Measurements from ENCODE around the gene BTN2A1.
A peak's percentile ranks its signal among the peaks of the same experiment; 100 is the strongest.
"Not testable (repeated sequence)": the region's sequence is repeated elsewhere in the genome, so short reads cannot be mapped to it uniquely, and the experiment has no call there.

The BTN2A1 gene
- total RNA-seq: 32.7 to 86.7 (median 70.3) reads per million in 4 donors

DNA sequence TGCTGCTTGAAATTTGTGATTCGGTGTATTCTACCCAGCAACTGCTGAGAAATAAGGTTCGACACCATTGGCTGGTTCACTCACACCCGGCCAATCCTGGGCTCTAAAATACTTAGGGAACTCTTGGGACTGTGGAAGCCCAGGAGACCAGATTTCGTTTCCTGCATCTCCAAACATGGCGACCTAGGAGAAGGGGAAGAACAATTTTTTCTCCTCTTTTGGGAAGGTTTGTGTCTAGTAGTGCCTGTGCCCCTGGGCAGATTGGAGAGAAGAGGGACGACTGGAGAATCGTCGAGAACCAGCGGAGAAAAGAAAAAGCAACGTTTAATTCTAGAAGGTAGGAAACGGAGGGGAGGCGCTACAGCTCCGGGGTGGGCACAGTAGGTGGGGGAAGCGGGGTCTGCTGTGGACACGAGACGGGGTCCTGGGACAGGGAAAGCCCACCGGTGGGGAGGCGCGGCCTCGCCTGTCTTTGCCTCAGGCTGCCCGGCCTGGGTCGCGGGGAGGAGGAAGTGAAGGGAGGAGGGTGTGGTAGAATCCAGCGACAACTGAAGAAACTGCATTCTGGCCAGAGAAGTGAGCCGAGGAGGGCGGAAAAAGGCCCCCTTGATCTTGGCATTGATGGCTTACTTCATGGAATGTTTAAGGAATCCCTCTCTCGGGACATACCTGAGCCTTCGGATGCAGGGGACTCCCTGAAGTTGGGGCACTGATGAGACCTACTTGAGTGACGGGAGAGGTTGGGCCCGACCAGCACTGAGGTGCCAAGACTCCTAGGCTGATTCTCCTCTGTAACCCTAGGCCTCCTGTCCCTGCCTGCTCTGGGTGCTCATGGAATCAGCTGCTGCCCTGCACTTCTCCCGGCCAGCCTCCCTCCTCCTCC is at the start of gene BTN2A1:
TSS of gene BTN2A1 (plus strand) at position 150 of the 883 bp plus-strand sequence. CDS start at position 832, 682 bp downstream.
- peak; percentile 40 to 80 (median 65) for DNase-seq

GRCh38 chr6:26408828-26409730 is 48.7 kb upstream of the BTN2A1 start:
- DNase-seq: no peak

DNA sequence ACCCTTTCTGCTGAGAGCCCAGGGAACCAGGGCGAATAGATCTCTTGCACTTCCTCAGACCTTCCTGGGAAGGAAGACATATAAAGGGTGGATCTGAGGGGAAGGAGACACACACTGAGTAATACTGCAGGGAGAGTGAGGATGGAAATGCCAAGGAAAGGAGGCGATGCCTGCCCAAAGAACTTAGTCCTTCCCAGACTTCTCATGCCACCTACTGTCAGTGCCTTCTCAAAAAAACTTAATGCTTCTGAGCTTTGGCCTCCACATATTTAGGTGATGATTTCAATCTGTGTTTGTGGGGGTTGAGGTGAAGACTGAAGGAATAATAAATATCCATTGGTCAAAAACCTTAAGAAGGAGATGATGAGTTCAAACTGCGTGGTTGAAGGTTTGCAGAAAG is 46.0 kb upstream of the BTN2A1 start:
- no peak for DNase-seq

DNA sequence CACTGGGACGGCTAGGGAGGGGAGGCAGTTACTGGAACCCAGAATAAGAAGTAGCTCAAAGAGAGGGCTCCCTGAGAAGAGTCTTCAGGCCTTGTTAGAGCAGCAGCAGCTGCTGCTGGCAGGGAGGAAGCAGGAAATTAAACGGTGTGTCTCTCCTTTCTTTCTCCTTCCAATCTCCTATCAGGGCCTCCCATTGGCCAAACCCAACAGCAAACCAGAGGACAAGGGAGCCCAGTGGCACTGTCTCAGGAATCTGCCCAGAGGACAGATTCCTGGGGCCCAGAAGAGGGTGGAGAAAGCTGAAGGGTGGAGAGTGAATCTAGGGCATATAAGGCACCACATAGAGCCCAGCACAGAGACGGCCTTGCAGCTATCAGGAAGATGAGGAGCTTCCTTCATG is 45.5 kb upstream of the BTN2A1 start:
- DNase-seq: no peak

- DNase-seq: no peak
Observed at GRCh38 chr6:26412954-26413353, 44.8 kb upstream of the BTN2A1 start.

GRCh38 chr6:26414281-26414680 is 43.5 kb upstream of the BTN2A1 start:
- no peak for DNase-seq

DNA sequence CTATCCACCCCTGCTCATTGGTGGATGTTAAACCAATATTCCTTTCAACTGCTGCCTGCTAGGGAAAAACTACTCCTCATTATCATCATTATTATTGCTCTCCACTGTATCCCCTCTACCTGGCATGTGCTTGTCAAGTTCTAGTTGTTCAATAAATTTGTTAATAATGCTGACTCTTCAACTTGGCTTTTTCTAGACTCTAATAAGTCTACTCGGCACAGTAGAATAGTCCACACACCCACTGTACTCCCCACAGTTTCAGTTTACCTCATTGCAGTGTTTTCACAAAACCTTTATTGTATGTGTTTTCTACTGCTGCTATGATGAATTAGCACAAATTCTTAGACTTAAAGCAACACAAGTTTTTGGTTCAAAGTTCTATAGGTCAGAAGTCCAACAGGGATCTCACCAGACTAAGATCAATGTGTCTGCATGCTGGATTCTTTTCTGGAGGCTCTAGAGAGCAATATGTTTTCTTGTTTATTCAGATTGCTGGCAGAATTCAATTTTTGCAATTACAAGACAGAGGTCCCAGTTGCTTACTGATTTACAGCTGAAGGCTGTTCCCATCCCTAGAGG is 42.6 kb upstream of the BTN2A1 start:
- no peak for DNase-seq

GRCh38 chr6:26415791-26416190 is 42.0 kb upstream of the BTN2A1 start:
- DNase-seq: no peak

GRCh38 chr6:26416288-26416687 is 41.5 kb upstream of the BTN2A1 start:
- no peak for DNase-seq

GRCh38 chr6:26418077-26418476 is 39.7 kb upstream of the BTN2A1 start:
- not testable (repeated sequence) for DNase-seq

GRCh38 chr6:26418795-26419194 is 39.0 kb upstream of the BTN2A1 start:
- not testable (repeated sequence) for DNase-seq

GRCh38 chr6:26420688-26421171 is 37.0 kb upstream of the BTN2A1 start:
- DNase-seq: peak in 2 of 5 donors; percentile 8 to 13

GRCh38 chr6:26421259-26422144 is 36.3 kb upstream of the BTN2A1 start:
- DNase-seq: peak in 4 of 5 donors; percentile 29 to 65 (median 45)

GRCh38 chr6:26422329-26422728 is 35.4 kb upstream of the BTN2A1 start:
- DNase-seq: no peak

GRCh38 chr6:26426691-26427450 is 30.9 kb upstream of the BTN2A1 start:
- DNase-seq: no peak

- DNase-seq: no peak
Observed at GRCh38 chr6:26427451-26427809, 30.3 kb upstream of the BTN2A1 start.

DNA sequence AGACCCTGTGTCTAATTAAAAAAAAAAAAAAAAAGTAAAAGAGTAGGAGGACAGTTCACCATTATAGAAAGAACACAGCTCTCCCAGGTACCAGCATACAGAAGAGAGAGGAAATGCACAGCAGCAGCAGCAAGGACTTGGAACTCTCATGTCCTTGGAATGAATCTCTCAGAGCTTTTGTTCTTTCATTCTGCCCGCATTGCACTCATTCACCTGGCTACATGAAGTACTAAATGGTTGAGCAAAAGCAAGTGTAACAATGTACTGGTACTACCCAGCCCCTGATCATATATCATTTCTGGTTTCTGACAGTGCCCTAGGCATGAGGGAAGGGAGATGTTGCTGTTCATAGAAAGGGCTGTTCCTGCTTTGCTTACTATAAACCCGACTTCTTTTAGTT is 29.5 kb upstream of the BTN2A1 start:
- DNase-seq: no peak

DNA sequence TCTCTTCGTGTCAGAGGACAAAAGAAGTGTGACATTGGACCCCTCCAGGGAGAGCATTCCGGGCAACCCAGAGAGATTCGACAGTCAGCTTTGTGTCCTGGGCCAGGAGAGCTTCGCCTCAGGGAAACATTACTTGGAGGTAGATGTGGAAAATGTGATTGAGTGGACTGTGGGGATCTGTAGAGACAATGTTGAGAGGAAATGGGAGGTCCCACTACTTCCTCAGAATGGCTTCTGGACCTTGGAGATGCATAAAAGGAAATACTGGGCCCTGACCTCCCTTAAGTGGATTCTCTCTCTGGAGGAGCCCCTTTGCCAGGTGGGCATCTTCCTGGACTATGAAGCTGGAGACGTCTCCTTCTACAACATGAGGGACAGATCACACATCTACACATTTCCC is 27.0 kb upstream of the BTN2A1 start:
- no peak for DNase-seq

GRCh38 chr6:26431258-26432172 is 26.2 kb upstream of the BTN2A1 start:
- DNase-seq: no peak

DNA sequence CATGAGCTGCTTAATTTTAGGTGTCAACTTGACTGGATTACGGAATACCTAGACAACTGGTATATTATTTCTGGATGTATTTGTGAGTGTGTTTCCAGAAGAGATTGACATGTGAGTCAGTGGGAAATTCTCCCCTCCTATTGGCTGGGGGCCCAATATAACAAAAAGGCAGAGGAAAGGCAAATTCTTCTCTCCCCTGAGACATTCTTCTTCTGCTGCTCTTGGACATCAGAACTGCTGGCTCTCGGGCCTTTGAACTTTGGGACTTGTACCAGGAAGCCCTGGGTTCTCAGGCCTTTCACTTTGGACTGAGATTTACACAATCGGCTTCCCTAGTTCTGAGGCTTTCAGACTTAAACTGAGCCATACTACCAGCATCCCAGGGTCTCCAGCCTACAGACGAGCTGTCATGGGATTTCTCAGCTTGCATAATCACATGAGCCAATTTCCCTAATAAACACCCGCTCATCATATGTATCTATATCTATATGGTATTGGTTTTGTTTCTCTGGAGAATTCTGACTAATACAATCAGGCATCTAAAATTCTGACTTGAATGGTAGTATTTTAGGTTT is 25.0 kb upstream of the BTN2A1 start:
- DNase-seq: no peak

Measured in T-helper 1 cell (primary cell).